Duodenal mucosa (tissue), 2 donors: ENCODE results near the gene PSKH1.
"Not testable (repeated sequence)": the region's sequence is repeated elsewhere in the genome, so short reads cannot be mapped to it uniquely, and the experiment has no call there.

Experiments used
- H3K27ac ChIP-seq: one replicate; pipeline ENCODE4 v1.7.0; 2013; ENCODE audit warnings: low read depth, low read length
- H3K27me3 ChIP-seq, 2 donors: one replicate each; pipeline ENCODE4 v1.7.0; 2013; ENCODE audit warnings: low read length in 2 of 2, control low read depth in 1 of 2; ENCODE audit not compliant: insufficient read depth in 2 of 2, control insufficient read depth in 1 of 2
- H3K36me3 ChIP-seq, 2 donors: one replicate each; pipeline ENCODE4 v1.7.0; 2013; ENCODE audit warnings: low read length in 2 of 2, control low read depth in 1 of 2; ENCODE audit not compliant: insufficient read depth in 2 of 2, control insufficient read depth in 1 of 2
- H3K4me1 ChIP-seq, 2 donors: one replicate each; pipeline ENCODE4 v1.7.0; 2013; ENCODE audit warnings: low read length in 2 of 2, control low read depth in 1 of 2; ENCODE audit not compliant: insufficient read depth in 2 of 2, control insufficient read depth in 1 of 2
- H3K4me3 ChIP-seq, 2 donors: one replicate each; pipeline ENCODE4 v1.7.0; 2013; ENCODE audit warnings: low read length in 2 of 2, low read depth in 1 of 2
- H3K9ac ChIP-seq, 2 donors: one replicate each; pipeline ENCODE4 v1.7.0; 2013; ENCODE audit warnings: low read length in 2 of 2, low read depth in 1 of 2
- H3K9me3 ChIP-seq, 2 donors: one replicate each; pipeline ENCODE4 v1.7.0; 2013; ENCODE audit warnings: low read length in 2 of 2, control low read depth in 1 of 2; ENCODE audit not compliant: control insufficient read depth in 1 of 2

PSKH1 gene

DNA sequence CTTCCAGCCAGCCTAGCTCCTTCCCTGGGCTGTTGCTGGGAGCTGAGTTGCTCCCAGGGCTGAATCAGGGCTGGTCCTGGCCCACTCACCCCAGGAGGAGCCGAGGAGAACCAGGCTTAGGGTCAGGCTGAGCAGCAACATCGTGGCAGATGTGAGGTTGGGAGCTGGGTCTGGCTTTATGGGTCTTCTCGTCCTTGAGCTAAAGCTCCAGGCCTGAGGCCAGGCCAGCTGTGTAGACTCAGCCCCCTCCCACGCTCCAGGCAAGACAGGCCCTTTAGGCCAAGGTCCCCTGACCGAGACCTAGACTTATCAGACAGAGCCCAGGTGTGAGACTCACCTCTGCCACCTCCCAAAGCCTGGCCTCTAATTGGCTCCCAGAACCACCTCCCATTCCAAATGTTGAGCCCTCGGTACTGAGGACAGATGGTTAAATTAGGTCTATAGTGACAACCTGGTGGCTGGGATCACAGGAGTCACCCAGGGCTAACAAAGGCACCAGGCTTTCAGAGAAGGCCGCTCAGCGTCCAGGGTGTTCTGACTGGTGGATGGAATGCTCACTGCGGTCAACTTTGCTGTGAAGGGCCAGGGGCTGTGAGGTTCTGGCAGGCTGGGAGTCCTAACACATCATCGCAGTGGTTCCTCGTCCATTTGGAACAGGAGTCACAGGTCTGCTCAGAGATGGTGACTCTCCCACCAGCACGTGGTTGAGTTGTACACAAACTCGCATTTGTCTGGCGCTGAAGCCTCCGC lies 38.8 kb downstream of the PSKH1 start, which contains the start of gene CTRL:
CTRL (minus strand) TSS at position 151 of the 750 bp plus-strand sequence; CDS start at position 141, 10 bp downstream.
- H3K27me3 ChIP-seq, result no peaks in the 10 kb centered on the region
- no peak within 1 kb of the TSS for H3K27ac ChIP-seq
- H3K36me3 ChIP-seq, result peaks cover 35 to 67% of the 10 kb centered on the region in 2 donors
- H3K9ac ChIP-seq, result no peak within 1 kb of the TSS
- H3K4me3 ChIP-seq, result no peak within 1 kb of the TSS
- H3K4me1 ChIP-seq, result peaks cover 9 to 14% of the 10 kb centered on the region in 2 donors
- H3K9me3 ChIP-seq, result no peaks in the 10 kb centered on the region

DNA sequence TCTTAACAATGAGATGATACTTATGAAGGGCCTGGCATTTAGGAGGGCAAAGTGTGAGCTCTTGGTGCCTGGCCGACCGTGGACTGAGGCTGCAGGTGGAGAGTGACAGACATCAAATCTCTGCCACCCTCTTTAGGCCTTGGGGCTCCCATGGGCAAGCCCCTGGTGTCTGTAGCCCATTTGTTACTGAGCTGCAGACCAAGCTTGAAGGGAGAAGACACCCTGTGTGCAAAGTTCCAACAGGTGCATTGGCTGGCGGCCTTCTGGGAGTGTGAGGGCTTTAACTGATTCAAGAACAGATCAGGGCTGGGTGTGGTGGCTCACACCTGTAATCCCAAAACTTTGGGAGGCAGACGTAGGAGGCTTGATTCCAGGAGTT lies 39.4 kb downstream of the PSKH1 start:
- Histone ChIP-seq H3K36me3 (peaks cover 35 to 64% of the 10 kb centered on the region in 2 donors), H3K4me3 (no peak overlapping the region), H3K27ac (no peak overlapping the region)

DNA sequence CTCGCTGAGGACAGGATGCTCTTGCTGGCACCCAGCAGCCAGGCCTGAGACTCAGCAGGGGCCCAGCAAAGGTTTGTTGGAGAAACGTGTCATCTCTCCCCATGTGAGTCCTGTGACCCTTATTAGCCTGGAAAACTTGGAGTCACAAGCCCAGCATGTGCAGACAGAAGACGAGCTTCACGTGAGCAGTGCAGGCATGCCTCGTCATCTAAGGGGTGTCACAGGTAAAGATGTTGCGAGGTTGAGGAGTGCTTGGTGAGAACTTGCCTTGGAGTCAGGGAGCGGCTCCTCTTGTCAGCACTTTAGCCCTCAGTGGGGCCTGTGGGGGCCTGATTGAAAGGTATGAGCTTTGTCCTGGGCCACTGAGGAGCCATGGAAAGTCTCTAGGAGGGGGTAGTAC lies 40.8 kb downstream of the PSKH1 start:
- Histone ChIP-seq H3K27ac (no peak overlapping the region), H3K4me3 (no peak overlapping the region), H3K9ac (no peak overlapping the region), H3K36me3 (peaks cover 30 to 51% of the 10 kb centered on the region in 2 donors), H3K27me3 (no peaks in the 10 kb centered on the region), H3K4me1 (peaks cover 15 to 21% of the 10 kb centered on the region in 2 donors), H3K9me3 (no peaks in the 10 kb centered on the region)

More for the DNA sequence above, 39.4 kb downstream of the PSKH1 start:
- Histone ChIP-seq H3K4me1 (peaks cover 14 to 20% of the 10 kb centered on the region in 2 donors), H3K27me3 (no peaks in the 10 kb centered on the region), H3K9ac (no peak overlapping the region), H3K9me3 (no peaks in the 10 kb centered on the region)

DNA sequence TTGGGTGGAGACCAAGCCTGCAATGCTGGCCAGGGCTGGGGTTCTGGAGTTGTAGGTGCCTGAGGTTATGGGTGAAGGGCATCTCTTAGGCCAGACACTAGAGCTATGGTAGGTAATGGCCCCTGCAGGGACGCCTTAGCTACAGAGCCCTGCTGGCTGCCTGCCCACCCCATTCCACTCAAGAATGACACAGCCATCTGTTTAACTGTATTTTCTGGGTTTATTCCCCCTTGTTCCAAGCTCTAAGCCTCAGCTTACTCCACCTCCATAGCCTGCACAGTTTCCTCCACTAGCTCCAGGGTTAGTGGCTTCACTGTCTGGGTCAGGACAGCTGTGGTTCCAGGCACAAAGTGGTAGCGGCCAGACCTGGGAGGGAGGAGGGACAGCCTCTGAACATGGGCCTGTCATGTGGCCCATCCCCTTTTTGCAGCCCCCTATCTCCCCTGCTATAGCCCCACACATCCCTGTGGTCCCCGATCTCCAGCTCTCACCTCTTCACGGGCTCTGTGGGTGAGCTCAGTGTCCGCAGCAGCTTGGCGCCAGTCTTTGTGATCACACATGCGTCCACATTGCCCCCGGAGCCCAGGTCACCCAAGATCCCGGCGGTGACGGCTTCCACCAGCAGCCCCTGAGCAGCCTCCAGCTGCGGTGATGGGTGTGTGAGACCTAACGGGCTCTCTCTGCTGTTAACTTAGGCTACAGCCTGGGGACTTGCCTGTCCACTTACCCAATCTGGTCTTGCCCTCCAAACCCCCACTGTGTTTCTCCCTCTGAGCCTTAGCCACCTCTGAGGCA lies 41.4 kb downstream of the PSKH1 start:
- Histone ChIP-seq H3K27me3 (no peaks in the 10 kb centered on the region), H3K4me3 (peak overlapping the region; percentile 91 to 98), H3K36me3 (peaks cover 30 to 44% of the 10 kb centered on the region in 2 donors), H3K27ac (no peak overlapping the region), H3K4me1 (peaks cover 15 to 21% of the 10 kb centered on the region in 2 donors), H3K9ac (peak overlapping the region in 1 of 2 donors; percentile 24), H3K9me3 (no peaks in the 10 kb centered on the region)

DNA sequence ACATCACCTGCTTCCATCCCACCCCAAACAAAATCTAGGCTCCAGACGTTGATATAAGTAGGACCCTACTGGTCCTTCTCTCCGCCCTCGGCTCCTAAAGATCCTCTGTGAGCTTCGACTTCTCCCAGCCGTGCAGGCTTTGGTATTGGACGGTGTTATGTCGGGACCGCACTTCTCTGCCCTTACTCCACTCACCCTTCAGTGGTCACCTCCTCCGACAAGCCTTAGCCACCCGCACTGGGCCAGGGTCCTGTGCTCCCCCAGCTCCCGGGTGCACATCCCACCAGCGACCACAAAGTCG lies 42.0 kb downstream of the PSKH1 start:
- Histone ChIP-seq H3K27me3 (no peaks in the 10 kb centered on the region), H3K4me1 (peaks cover 15 to 25% of the 10 kb centered on the region in 2 donors), H3K27ac (no peak overlapping the region), H3K4me3 (peak overlapping the region; percentile 91 to 98), H3K9me3 (no peaks in the 10 kb centered on the region), H3K9ac (peak overlapping the region; percentile 21 to 24), H3K36me3 (peaks cover 30 to 39% of the 10 kb centered on the region in 2 donors)

DNA sequence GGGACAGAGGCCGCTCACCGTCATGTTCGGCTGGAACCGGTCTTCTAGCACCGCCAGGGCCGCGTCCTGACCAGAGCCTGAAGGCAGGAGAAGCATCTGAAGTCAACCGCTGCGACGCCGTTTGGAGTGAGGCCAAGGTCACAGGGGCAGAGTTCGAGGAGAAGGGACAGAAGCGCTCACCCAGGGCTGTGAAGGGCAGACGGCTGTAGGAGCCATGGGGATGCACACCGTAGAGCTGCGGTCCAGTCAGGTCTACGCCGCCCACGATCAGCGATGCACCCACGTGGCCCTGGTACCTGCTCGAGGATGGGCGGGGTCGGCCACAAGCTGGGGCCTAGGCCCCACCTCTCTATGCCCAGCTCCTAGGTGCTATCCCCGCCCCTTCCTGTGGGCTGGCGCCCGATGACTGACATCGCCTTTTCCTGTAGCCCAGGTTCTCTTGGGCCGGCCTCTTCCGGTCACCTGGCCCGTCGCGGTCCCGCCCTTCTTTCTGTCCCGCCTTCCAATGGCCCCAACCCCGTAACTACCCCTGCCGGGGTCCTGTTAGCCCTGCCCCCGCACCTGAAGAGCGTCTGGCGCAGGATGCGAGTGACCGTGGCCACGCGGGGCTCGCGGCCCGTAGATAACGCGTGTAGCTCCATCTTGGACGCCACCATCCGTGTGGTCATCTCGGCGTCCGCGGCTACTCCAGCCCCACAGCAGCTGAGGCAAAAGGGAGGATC lies 42.5 kb downstream of the PSKH1 start:
- H3K4me3 ChIP-seq, result peak overlapping the region; percentile 91 to 98
- no peaks in the 10 kb centered on the region for H3K9me3 ChIP-seq
- H3K27ac ChIP-seq, result peak overlapping the region; percentile 90
- H3K27me3 ChIP-seq, result no peaks in the 10 kb centered on the region
- H3K9ac ChIP-seq, result peak overlapping the region; percentile 89 to 99
- peaks cover 27 to 34% of the 10 kb centered on the region in 2 donors for H3K36me3 ChIP-seq
- H3K4me1 ChIP-seq, result peaks cover 15 to 30% of the 10 kb centered on the region in 2 donors

DNA sequence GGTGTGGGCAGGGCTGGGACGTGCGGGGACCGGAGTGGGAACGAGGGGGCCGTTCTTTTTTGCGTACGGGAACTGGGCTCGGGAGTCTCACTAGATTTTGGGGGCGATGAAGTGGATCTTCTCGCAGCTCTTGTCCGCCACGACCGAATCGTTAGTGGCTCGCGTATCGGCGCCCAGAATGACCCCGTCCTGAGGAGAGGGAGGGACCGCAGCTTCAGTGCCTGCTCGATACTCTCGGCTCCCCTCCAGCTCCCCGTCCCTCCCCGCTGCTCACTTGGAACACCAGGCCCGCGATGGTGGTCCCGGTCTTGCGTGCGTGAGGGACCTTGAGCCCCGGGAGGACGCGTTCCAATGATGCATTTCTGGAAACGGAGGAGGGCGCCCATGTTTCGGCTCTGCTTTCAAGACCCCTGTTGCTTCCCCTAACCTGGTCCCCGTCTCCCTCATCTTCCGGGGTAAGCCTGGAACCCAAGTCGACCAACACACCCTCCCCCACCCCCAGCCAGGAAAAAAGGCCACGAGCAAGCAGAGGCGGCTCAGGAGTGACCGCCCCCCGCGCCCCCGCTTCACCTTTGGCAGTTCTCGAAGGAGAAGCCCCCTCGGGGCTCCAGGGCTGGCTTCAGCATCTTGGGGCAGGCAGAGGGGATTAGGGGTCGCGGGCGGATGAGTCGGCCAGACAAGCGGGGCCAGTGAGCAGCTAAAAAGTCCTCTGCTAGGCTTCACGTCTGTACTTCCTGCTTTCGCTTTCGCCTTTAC lies 43.2 kb downstream of the PSKH1 start, which contains the start of gene PSMB10:
PSMB10 (minus strand) TSS at position 727 of the 756 bp plus-strand sequence; CDS start at position 626, 101 bp downstream.
- peaks cover 21 to 28% of the 10 kb centered on the region in 2 donors for H3K36me3 ChIP-seq
- H3K27me3 ChIP-seq, result no peaks in the 10 kb centered on the region
- H3K27ac ChIP-seq, result peak within 1 kb of the TSS; percentile 90
- peak within 1 kb of the TSS; percentile 91 to 98 for H3K4me3 ChIP-seq
- peak within 1 kb of the TSS; percentile 89 to 99 for H3K9ac ChIP-seq
- H3K9me3 ChIP-seq, result no peaks in the 10 kb centered on the region
- peaks cover 15 to 30% of the 10 kb centered on the region in 2 donors for H3K4me1 ChIP-seq

DNA sequence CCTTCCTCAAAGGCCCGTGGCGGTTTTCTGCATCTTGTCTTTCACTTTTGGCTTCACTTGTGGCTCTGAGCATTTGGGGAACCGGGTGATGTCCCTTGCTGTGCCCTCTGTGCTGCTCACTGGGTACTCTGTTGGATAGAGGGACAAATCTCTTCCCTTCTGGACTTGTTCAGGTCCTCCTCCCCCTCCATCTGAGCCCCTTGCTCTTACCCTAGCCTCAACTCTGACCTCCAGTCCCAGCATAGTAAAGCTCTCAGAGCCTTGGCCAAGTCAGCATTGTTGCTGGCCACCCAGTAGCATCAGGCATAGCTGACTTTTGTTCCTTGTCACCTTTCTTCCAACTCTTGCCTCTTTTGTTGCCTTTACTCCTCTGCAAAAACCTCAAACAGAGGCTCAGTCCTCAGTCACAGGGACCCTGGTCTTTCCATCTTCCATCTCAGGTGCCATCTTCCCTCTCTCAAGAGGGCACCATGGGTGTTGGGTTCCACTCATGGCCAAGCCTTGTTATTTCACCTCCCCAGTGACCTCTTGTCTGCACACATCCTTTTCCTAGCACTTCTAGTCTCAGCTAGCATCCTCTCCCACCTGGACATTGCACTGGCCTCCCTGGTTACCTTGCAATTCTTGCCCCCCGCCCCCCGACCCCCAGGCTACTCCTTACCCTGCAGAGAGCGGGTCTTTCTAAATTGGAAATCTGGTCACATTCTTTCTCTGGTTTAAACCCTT lies 44.0 kb downstream of the PSKH1 start:
- peaks cover 20 to 22% of the 10 kb centered on the region in 2 donors for H3K36me3 ChIP-seq
- no peaks in the 10 kb centered on the region for H3K9me3 ChIP-seq
- peak overlapping the region; percentile 91 to 98 for H3K4me3 ChIP-seq
- H3K9ac ChIP-seq, result peak overlapping the region; percentile 89 to 99
- peak overlapping the region; percentile 74 for H3K27ac ChIP-seq
- peaks cover 15 to 30% of the 10 kb centered on the region in 2 donors for H3K4me1 ChIP-seq
- no peaks in the 10 kb centered on the region for H3K27me3 ChIP-seq

DNA sequence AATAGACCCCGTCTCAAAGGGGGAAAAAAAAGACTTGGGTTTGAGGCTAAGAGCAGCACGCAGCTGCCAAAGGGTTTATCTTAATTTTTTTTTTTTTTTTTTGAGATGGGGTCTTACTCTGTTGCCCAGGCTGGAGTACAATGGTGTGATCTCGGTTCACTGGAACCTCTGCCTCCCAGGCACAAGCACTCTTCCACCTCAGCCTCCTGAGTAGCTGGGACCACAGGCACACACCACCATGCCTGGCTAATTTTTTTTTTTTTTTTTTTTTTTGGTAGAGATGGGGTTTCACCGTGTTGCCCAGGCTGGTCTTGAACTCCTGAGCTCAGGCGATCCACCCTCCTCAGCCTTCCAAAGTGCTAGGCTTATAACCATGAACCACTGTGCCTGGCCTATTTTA lies 44.7 kb downstream of the PSKH1 start:
- not testable (repeated sequence) for H3K9me3 ChIP-seq, H3K9ac ChIP-seq, H3K27me3 ChIP-seq, H3K27ac ChIP-seq
- peaks cover 17 to 19% of the 10 kb centered on the region in 2 donors for H3K36me3 ChIP-seq
- peaks cover 15 to 30% of the 10 kb centered on the region in 2 donors for H3K4me1 ChIP-seq
- peak overlapping the region in 1 of 2 donors; percentile 98 for H3K4me3 ChIP-seq
